Measurements from ENCODE around the gene PTPRM.
"Not testable (repeated sequence)": the region's sequence is repeated elsewhere in the genome, so short reads cannot be mapped to it uniquely, and the experiment has no call there.

The PTPRM gene

GRCh38 chr18:7955175-7955574 lies 388.1 kb downstream of the PTPRM start:
- no peak for FAIRE-seq

GRCh38 chr18:7957297-7957696 lies 390.2 kb downstream of the PTPRM start:
- FAIRE-seq, result no peak

- peak; percentile 94 for FAIRE-seq
Observed at GRCh38 chr18:7958081-7958896, 391.2 kb downstream of the PTPRM start.

- FAIRE-seq, result no peak
Observed at GRCh38 chr18:7958897-7959146, 391.7 kb downstream of the PTPRM start.

GRCh38 chr18:7966682-7967081 lies 399.6 kb downstream of the PTPRM start:
- not testable (repeated sequence) for FAIRE-seq

GRCh38 chr18:7974200-7974874 lies 407.2 kb downstream of the PTPRM start:
- no peak for FAIRE-seq

- no peak for FAIRE-seq
Observed at GRCh38 chr18:7977897-7978296, 410.8 kb downstream of the PTPRM start.

- no peak for FAIRE-seq
Observed at GRCh38 chr18:7978834-7979233, 411.7 kb downstream of the PTPRM start.

GRCh38 chr18:7979714-7980113 lies 412.6 kb downstream of the PTPRM start:
- no peak for FAIRE-seq

GRCh38 chr18:7980136-7980535 lies 413.0 kb downstream of the PTPRM start:
- FAIRE-seq, result no peak

GRCh38 chr18:7980656-7981055 lies 413.5 kb downstream of the PTPRM start:
- no peak for FAIRE-seq

- FAIRE-seq, result no peak
Observed at GRCh38 chr18:7982216-7982615, 415.1 kb downstream of the PTPRM start.

- FAIRE-seq, result no peak
Observed at GRCh38 chr18:7987284-7987976, 420.3 kb downstream of the PTPRM start.

GRCh38 chr18:7990670-7991069 lies 423.6 kb downstream of the PTPRM start:
- FAIRE-seq, result peak; percentile 93

- no peak for FAIRE-seq
Observed at GRCh38 chr18:8001711-8002301, 434.7 kb downstream of the PTPRM start.

GRCh38 chr18:8003878-8004675 lies 437.0 kb downstream of the PTPRM start:
- no peak for FAIRE-seq

- no peak for FAIRE-seq
Observed at GRCh38 chr18:8004792-8005191, 437.7 kb downstream of the PTPRM start.

- no peak for FAIRE-seq
Observed at GRCh38 chr18:8005870-8006569, 438.9 kb downstream of the PTPRM start.

- FAIRE-seq, result no peak
Observed at GRCh38 chr18:8006979-8007378, 439.9 kb downstream of the PTPRM start.

- FAIRE-seq, result no peak
Observed at GRCh38 chr18:8008033-8008432, 440.9 kb downstream of the PTPRM start.

GRCh38 chr18:8011361-8011760 lies 444.2 kb downstream of the PTPRM start:
- FAIRE-seq, result no peak

GRCh38 chr18:8011906-8012305 lies 444.8 kb downstream of the PTPRM start:
- FAIRE-seq, result no peak
